B cell (primary cell): Measurements from ENCODE around the gene HIF3A. TPM values are rescaled to one million over a fixed set of nuclear protein-coding genes. Genes with fewer than 3 reads are reported as not detected.

Experiments
- ATAC-seq: fragments of 200-7000 bp; cut with Tn5 transposase; one replicate; pipeline ENCODE4 v1.10.0; 2021; ENCODE audit warnings: low read depth, mild to moderate bottlenecking, moderate number of reproducible peaks, moderate library complexity
- CTCF ChIA-PET: fragments of 350-600 bp; sonication (Branson Sonifier 250); formaldehyde crosslinking; loops from one replicate; lab custom pipeline; 2021; ENCODE audit warnings: antibody characterized with exemption, inconsistent platforms; lab: Charles Lee
- POLR2A ChIA-PET: fragments of 350-600 bp; sonication (Branson Sonifier 250); formaldehyde crosslinking; loops from one replicate; lab custom pipeline; 2021; ENCODE audit warnings: antibody characterized with exemption; lab: Charles Lee
- DNase-seq: peaks from one replicate; pipeline ENCODE4 v3.0.0; 2013
- H2AFZ ChIP-seq: 2 replicates; pipeline ENCODE4 v1.6.1; 2012; ENCODE audit warnings: mild to moderate bottlenecking, low read depth, low read length; ENCODE audit not compliant: insufficient read depth, poor library complexity, severe bottlenecking
- H3K27ac ChIP-seq, 2 donors: 1 replicate in 1 of 2; 2 replicates in 1 of 2; pipeline ENCODE4 v1.5.1; 2012 to 2013; ENCODE audit warnings: low read length in 2 of 2, mild to moderate bottlenecking in 2 of 2, moderate library complexity in 1 of 2
- H3K27me3 ChIP-seq, 4 experiments: fragments of 200-600 bp in 1 of 4; sonication (generic) in 1 of 4; replicated peaks in 1 of 4; 1 replicate in 2 of 4; 2 replicates in 2 of 4; pipeline versions ENCODE4 v1.6.1 to v1.7.0; 2013 to 2016; ENCODE audit warnings: low read length in 3 of 4, mild to moderate bottlenecking in 2 of 4, mixed read lengths in 1 of 4, moderate library complexity in 1 of 4; ENCODE audit not compliant: insufficient read depth in 4 of 4, control insufficient read depth in 3 of 4; ENCODE audit errors: control extremely low read depth in 1 of 4
- H3K36me3 ChIP-seq, 2 experiments: replicated peaks in 1 of 2; 1 replicate in 1 of 2; 2 replicates in 1 of 2; pipeline versions ENCODE4 v1.6.1 to v1.7.1; 2013; ENCODE audit warnings: low read length in 1 of 2; ENCODE audit not compliant: insufficient read depth in 2 of 2, control insufficient read depth in 1 of 2; ENCODE audit errors: control extremely low read depth in 1 of 2, extremely low read depth in 1 of 2
- H3K4me1 ChIP-seq, 2 donors: fragments of 200-600 bp in 1 of 2; sonication (generic) in 1 of 2; 1 replicate in 1 of 2; 2 replicates in 1 of 2; pipeline versions ENCODE4 v1.5.1 to v1.6.1; 2013 to 2017; ENCODE audit warnings: low read length in 2 of 2; ENCODE audit not compliant: control insufficient read depth in 2 of 2, insufficient read depth in 2 of 2
- H3K4me2 ChIP-seq: replicated peaks from 2 replicates; pipeline ENCODE3; 2012; ENCODE audit warnings: mild to moderate bottlenecking, low read depth, low read length; ENCODE audit not compliant: poor library complexity, severe bottlenecking
- H3K4me3 ChIP-seq, 5 experiments: fragments of 200-600 bp in 1 of 5; sonication (generic) in 1 of 5; 1 replicate in 3 of 5; 2 replicates in 2 of 5; pipeline versions ENCODE4 v1.5.1 to v1.7.0; 2011 to 2016; ENCODE audit warnings: low read length in 4 of 5, mild to moderate bottlenecking in 4 of 5, low read depth in 2 of 5, control low read depth in 1 of 5, moderate library complexity in 1 of 5; ENCODE audit not compliant: insufficient read depth in 1 of 5; ENCODE audit errors: control extremely low read depth in 1 of 5, extremely low read depth in 1 of 5
- H3K79me2 ChIP-seq: fragments of 200-600 bp; sonication (generic); one replicate; pipeline ENCODE4 v1.6.0; 2016; ENCODE audit warnings: low read length; ENCODE audit not compliant: control insufficient read depth, insufficient read depth
- H3K9ac ChIP-seq: fragments of 200-600 bp; sonication (generic); 2 replicates; pipeline ENCODE4 v1.6.1; 2017; ENCODE audit warnings: mild to moderate bottlenecking, low read length, moderate library complexity
- H3K9me3 ChIP-seq, 3 donors: one replicate each; pipeline versions ENCODE4 v1.6.1 to v1.7.1; 2013; ENCODE audit warnings: low read length in 2 of 3; ENCODE audit not compliant: control insufficient read depth in 2 of 3, insufficient read depth in 1 of 3; ENCODE audit errors: control extremely low read depth in 1 of 3
- H4K20me1 ChIP-seq: 2 replicates; pipeline ENCODE4 v1.6.0; 2012; ENCODE audit warnings: mild to moderate bottlenecking, low read length; ENCODE audit not compliant: insufficient read depth, control insufficient read depth, poor library complexity, severe bottlenecking
- H3K27ac Mint-ChIP-seq: one replicate; pipeline ENCODE4 v1.8.0; 2021; ENCODE audit warnings: mixed read lengths
- H3K27me3 Mint-ChIP-seq: one replicate; pipeline ENCODE4 v1.8.0; 2021; ENCODE audit warnings: mixed read lengths
- H3K4me1 Mint-ChIP-seq: one replicate; pipeline ENCODE4 v1.8.0; 2021; ENCODE audit warnings: mixed read lengths
- H3K4me3 Mint-ChIP-seq: one replicate; pipeline ENCODE4 v1.8.0; 2021; ENCODE audit warnings: mixed read lengths
- H3K9me3 Mint-ChIP-seq: one replicate; pipeline ENCODE4 v1.8.0; 2022; ENCODE audit warnings: mixed read lengths; ENCODE audit not compliant: insufficient read depth
- EZH2 ChIP-seq: IDR thresholded peaks from 2 replicates; pipeline ENCODE4 v1.6.1; 2012; ENCODE audit warnings: borderline replicate concordance, low read depth, mild to moderate bottlenecking, moderate library complexity, low read length; ENCODE audit not compliant: insufficient read depth, poor library complexity, severe bottlenecking
- WGBS: methylation state at CpG from one replicate; pipeline ENCODE4 v1.1.5; 2013; ENCODE audit warnings: missing lambda C conversion rate; ENCODE audit not compliant: insufficient coverage; 5-methylcytosine and 5-hydroxymethylcytosine counted together
- intact Hi-C: fragments of 100-400 bp; cut with micrococcal nuclease; formaldehyde crosslinking; loops from one replicate; pipeline ENCODE4 v1.10.0; 2022
- polyA plus RNA-seq: library from polyadenylated mRNA; depleted of rRNA; stranded (reverse); fragments of >200 nt; gene quantifications from 2 replicates; pipeline ENCODE4 v1.2.3, GENCODE V29; 2012
- total RNA-seq, 2 donors: library from RNA; stranded (reverse); fragments of 120-200 nt in 1 of 2; gene quantifications; 1 replicate in 1 of 2; 2 replicates in 1 of 2; pipeline versions ENCODE4 v1.2.3 to v1.2.4, GENCODE V29; 2013 to 2022
- TF ChIP-seq, protein P1 (sequence below): fragments of 200-600 bp; IDR thresholded peaks from one replicate; pipeline ENCODE4 v1.8.0; 2022; ENCODE audit warnings: antibody characterized with exemption, mild to moderate bottlenecking

Gene HIF3A
- total and polyA plus RNA-seq, 2 donors (not counting 1 experiment from before 2014, with no cell fraction given): not detected

- no peak overlapping the region for H3K4me3 ChIP-seq
- no peaks in the 10 kb centered on the region for H4K20me1 ChIP-seq
- peaks cover 27% of the 10 kb centered on the region for H3K9me3 Mint-ChIP-seq
- H3K27ac Mint-ChIP-seq: no peak overlapping the region
- TF ChIP-seq EZH2: no peak
- TF ChIP-seq, protein P1, sequence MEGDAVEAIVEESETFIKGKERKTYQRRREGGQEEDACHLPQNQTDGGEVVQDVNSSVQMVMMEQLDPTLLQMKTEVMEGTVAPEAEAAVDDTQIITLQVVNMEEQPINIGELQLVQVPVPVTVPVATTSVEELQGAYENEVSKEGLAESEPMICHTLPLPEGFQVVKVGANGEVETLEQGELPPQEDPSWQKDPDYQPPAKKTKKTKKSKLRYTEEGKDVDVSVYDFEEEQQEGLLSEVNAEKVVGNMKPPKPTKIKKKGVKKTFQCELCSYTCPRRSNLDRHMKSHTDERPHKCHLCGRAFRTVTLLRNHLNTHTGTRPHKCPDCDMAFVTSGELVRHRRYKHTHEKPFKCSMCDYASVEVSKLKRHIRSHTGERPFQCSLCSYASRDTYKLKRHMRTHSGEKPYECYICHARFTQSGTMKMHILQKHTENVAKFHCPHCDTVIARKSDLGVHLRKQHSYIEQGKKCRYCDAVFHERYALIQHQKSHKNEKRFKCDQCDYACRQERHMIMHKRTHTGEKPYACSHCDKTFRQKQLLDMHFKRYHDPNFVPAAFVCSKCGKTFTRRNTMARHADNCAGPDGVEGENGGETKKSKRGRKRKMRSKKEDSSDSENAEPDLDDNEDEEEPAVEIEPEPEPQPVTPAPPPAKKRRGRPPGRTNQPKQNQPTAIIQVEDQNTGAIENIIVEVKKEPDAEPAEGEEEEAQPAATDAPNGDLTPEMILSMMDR: no peak
- DNase-seq: no peak
- peaks cover 1 to 29% (median 26%) of the 10 kb centered on the region in 3 donors for H3K9me3 ChIP-seq
- no peaks in the 10 kb centered on the region for H3K79me2 ChIP-seq
- H3K27me3 ChIP-seq: peaks cover 0 to 3% (median 0%) of the 10 kb centered on the region in 4 experiments
- no peak overlapping the region for H3K4me3 Mint-ChIP-seq
- H3K27me3 Mint-ChIP-seq: peaks cover 3% of the 10 kb centered on the region
- intact Hi-C loops: no loop called here
- no peak overlapping the region for H3K27ac ChIP-seq
- no peak for ATAC-seq
- no peaks in the 10 kb centered on the region for H3K4me1 Mint-ChIP-seq
- H3K36me3 ChIP-seq: no peaks in the 10 kb centered on the region
- POLR2A ChIA-PET: no interaction called here
- no peak overlapping the region for H3K9ac ChIP-seq
- CTCF ChIA-PET: no interaction called here
- no peak overlapping the region for H2AFZ ChIP-seq
- 89% methylated on average over 2 of the region's 2 CpGs for WGBS
- no peaks in the 10 kb centered on the region for H3K4me1 ChIP-seq
- no peak overlapping the region for H3K4me2 ChIP-seq
These were observed 31.2 kb downstream of the HIF3A start for GRCh38 chr19:46328079-46328478.

DNA sequence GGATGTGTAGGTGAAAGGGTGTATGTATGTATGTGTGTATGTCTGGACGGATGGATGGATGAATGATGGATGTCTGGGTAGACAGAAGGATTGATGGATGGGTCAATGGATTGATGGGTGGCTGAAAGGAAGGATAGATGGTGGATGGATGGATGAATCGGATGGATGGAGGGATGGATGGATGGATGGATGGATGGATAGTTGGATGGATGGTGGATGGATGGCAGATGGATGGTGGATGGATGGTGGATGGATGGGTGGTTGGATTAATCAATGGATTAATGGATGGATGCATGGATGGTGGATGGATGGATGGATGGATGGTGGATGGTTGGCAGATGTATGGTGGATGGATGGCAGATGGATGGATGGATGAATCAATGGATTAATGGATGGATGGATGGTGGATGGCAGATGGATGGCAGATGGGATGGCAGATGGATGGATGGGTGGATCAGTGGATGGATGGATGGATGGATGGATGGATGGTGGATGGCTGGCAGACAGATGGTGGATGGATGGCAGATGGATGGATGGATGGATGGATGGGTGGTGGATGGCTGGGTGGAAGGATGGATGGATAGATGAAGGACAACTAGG, 33.6 kb downstream of the HIF3A start:
- Histone ChIP-seq H3K79me2 (no peaks in the 10 kb centered on the region), H3K9me3 (peaks cover 1 to 29% (median 26%) of the 10 kb centered on the region in 3 donors), H3K27me3 (peaks cover 0 to 3% (median 0%) of the 10 kb centered on the region in 4 experiments), H3K27ac (no peak overlapping the region), H3K4me2 (no peak overlapping the region), H4K20me1 (no peaks in the 10 kb centered on the region), H3K4me1 (no peaks in the 10 kb centered on the region), H3K4me3 (no peak overlapping the region), H3K9ac (no peak overlapping the region), H3K36me3 (no peaks in the 10 kb centered on the region), H2AFZ (no peak overlapping the region)
- intact Hi-C loops: no loop called here
- no peak overlapping the region for H3K27ac Mint-ChIP-seq
- TF ChIP-seq, protein P1: no peak
- TF ChIP-seq EZH2: no peak
- WGBS: 78% methylated on average over 2 of the region's 2 CpGs
- H3K4me3 Mint-ChIP-seq: no peak overlapping the region
- no peaks in the 10 kb centered on the region for H3K4me1 Mint-ChIP-seq
- ChIA-PET POLR2A (no interaction called here), CTCF (no interaction called here)
- ATAC-seq: no peak
- peaks cover 24% of the 10 kb centered on the region for H3K9me3 Mint-ChIP-seq
- no peak for DNase-seq
- peaks cover 3% of the 10 kb centered on the region for H3K27me3 Mint-ChIP-seq
